HepG2 (cell line): Measurements from ENCODE around the gene RASAL3. TPM values are rescaled to one million over a fixed set of nuclear protein-coding genes. Genes with fewer than 3 reads are reported as not detected.

Source experiments
- ATAC-seq: fragments of 200-7000 bp; cut with Tn5 transposase; 3 replicates; pipeline ENCODE4 v1.9.1; 2020; ENCODE audit warnings: mild to moderate bottlenecking, moderate library complexity
- BruUV-seq: library from RNA; stranded (reverse); fragments of 400-500 nt; replicated peaks from 2 replicates; lab custom pipeline; 2021; lab: Mats Ljungman, UMichigan
- CTCF ChIA-PET: fragments of 300-600 bp; formaldehyde crosslinking; extraction: SDS; loops from one replicate; lab custom pipeline; 2021; ENCODE audit warnings: low total read pairs, inconsistent platforms, low intra/inter-chr PET ratio; lab: Yijun Ruan, JAX
- POLR2A ChIA-PET: fragments of 350-600 bp; sonication (Branson Sonifier 250); formaldehyde crosslinking; loops from one replicate; lab custom pipeline; 2020; ENCODE audit warnings: antibody characterized with exemption, inconsistent platforms; lab: Yijun Ruan, JAX
- DNase-seq: peaks from one replicate; pipeline ENCODE4 v3.0.0-alpha.2; 2015; ENCODE audit warnings: low spot score
- FAIRE-seq: peaks from 3 replicates; lab custom pipeline; 2011; peaks lifted over from hg19 to GRCh38; lab: Jason Lieb, UNC
- H2AFZ ChIP-seq: one replicate; pipeline ENCODE4 v1.6.1; 2011; ENCODE audit warnings: low read length, inconsistent platforms
- H3K27ac ChIP-seq: fragments of 300-600 bp; 3 replicates; pipeline ENCODE4 v1.8.0; 2011; ENCODE audit warnings: mixed run types, mild to moderate bottlenecking, mixed read lengths, low read length, inconsistent platforms; ENCODE audit not compliant: insufficient read depth; ENCODE audit errors: extremely low read length
- H3K27me3 ChIP-seq, 2 experiments: fragments of 200-600 bp in 1 of 2; 2 replicates in 1 of 2; 3 replicates in 1 of 2; pipeline versions ENCODE4 v1.6.0 to v1.8.0; 2011; ENCODE audit warnings: low read length in 2 of 2, mild to moderate bottlenecking in 2 of 2, moderate library complexity in 2 of 2, inconsistent platforms in 1 of 2; ENCODE audit not compliant: insufficient read depth in 2 of 2, control insufficient read depth in 1 of 2
- H3K36me3 ChIP-seq, 2 experiments: fragments of 200-600 bp in 1 of 2; replicated peaks in 1 of 2; 2 replicates in 1 of 2; 3 replicates in 1 of 2; pipeline versions ENCODE4 v1.5.1 to v1.8.0; 2011; ENCODE audit warnings: low read length in 2 of 2, inconsistent platforms in 1 of 2; ENCODE audit not compliant: insufficient read depth in 2 of 2, control insufficient read depth in 1 of 2
- H3K4me1 ChIP-seq: 2 replicates; pipeline ENCODE4 v1.5.1; 2012; ENCODE audit warnings: low read length, inconsistent platforms; ENCODE audit not compliant: insufficient read depth
- H3K4me2 ChIP-seq: 2 replicates; pipeline ENCODE4 v1.6.0; 2011; ENCODE audit warnings: low read depth, low read length, inconsistent platforms
- H3K4me3 ChIP-seq, 3 experiments: fragments of 200-600 bp in 1 of 3; sonication (generic), shearing (Covaris generic) in 1 of 3; replicated peaks in 1 of 3; 2 replicates each; pipeline ENCODE4 v1.5.1; 2011 to 2016; ENCODE audit warnings: low read length in 3 of 3, inconsistent platforms in 2 of 3, low read depth in 2 of 3, mild to moderate bottlenecking in 2 of 3, control low read depth in 1 of 3, mixed read lengths in 1 of 3; ENCODE audit not compliant: insufficient read depth in 1 of 3
- H3K79me2 ChIP-seq: one replicate; pipeline ENCODE4 v1.6.1; 2011; ENCODE audit warnings: low read length, inconsistent platforms; ENCODE audit not compliant: insufficient read depth
- H3K9ac ChIP-seq: 2 replicates; pipeline ENCODE4 v1.6.0; 2011; ENCODE audit warnings: mild to moderate bottlenecking, low read depth, low read length, inconsistent platforms; ENCODE audit not compliant: insufficient read depth
- H3K9me3 ChIP-seq: 2 replicates; pipeline ENCODE4 v1.5.1; 2012; ENCODE audit warnings: mild to moderate bottlenecking, low read length
- H4K20me1 ChIP-seq: 2 replicates; pipeline ENCODE4 v1.6.0; 2011; ENCODE audit warnings: inconsistent platforms, mild to moderate bottlenecking, low read length, moderate library complexity; ENCODE audit not compliant: insufficient read depth
- GPBP1L1 ChIP-seq: sonication (generic); formaldehyde crosslinking; IDR thresholded peaks from 2 replicates; pipeline ENCODE4 v1.5.0; 2020; ENCODE audit warnings: mild to moderate bottlenecking, missing genetic modification reagents
- MAFF ChIP-seq: IDR thresholded peaks from 2 replicates; pipeline ENCODE4 v1.6.1; 2011; ENCODE audit warnings: low read depth, low read length, improper control_type of control experiment
- MAFK ChIP-seq, 2 experiments: IDR thresholded peaks in 1 of 2; conservative IDR thresholded peaks in 1 of 2; 2 replicates each; pipeline ENCODE4 v1.6.1; 2011; ENCODE audit warnings: improper control_type of control experiment in 2 of 2, low read length in 2 of 2
- NFE2L2 ChIP-seq: fragments of 150-350 bp; IDR thresholded peaks from 2 replicates; pipeline ENCODE4 v1.6.1; 2014; ENCODE audit warnings: low read length
- NFKBIZ ChIP-seq: IDR thresholded peaks from 2 replicates; pipeline ENCODE4 v1.6.1; 2018; ENCODE audit warnings: missing genetic modification reagents, missing compliant biosample characterization
- RARA ChIP-seq: IDR thresholded peaks from 2 replicates; pipeline ENCODE4 v1.6.1; 2016; ENCODE audit warnings: missing genetic modification reagents, missing compliant biosample characterization
- RBAK ChIP-seq: sonication (generic); formaldehyde crosslinking; IDR thresholded peaks from 2 replicates; pipeline ENCODE4 v1.5.1; 2020; ENCODE audit warnings: mild to moderate bottlenecking, missing genetic modification reagents
- TRIM24 ChIP-seq: sonication (generic); formaldehyde crosslinking; IDR thresholded peaks from 2 replicates; pipeline ENCODE4 v1.8.0; 2022; ENCODE audit warnings: mild to moderate bottlenecking, missing genetic modification reagents
- ZFP36 ChIP-seq: fragments of 150-350 bp; IDR thresholded peaks from 2 replicates; pipeline ENCODE4 v1.6.1; 2018; ENCODE audit warnings: borderline replicate concordance, low read length, low read depth; ENCODE audit not compliant: partially characterized antibody
- ZNF136 ChIP-seq: sonication (generic); formaldehyde crosslinking; IDR thresholded peaks from 2 replicates; pipeline ENCODE4 v1.8.1; 2022; ENCODE audit warnings: low read depth, mild to moderate bottlenecking, moderate library complexity, missing genetic modification reagents
- ZNF431 ChIP-seq: sonication (generic); formaldehyde crosslinking; IDR thresholded peaks from 2 replicates; pipeline ENCODE4 v1.9.0; 2022; ENCODE audit warnings: missing genetic modification reagents, low read depth, mild to moderate bottlenecking, borderline replicate concordance
- WGBS: methylation state at CpG from one replicate; pipeline ENCODE4 v1.1.6; 2017; ENCODE audit warnings: low lambda C conversion rate; 5-methylcytosine and 5-hydroxymethylcytosine counted together
- in situ Hi-C: cut with HindIII; loops from 2 replicates; pipeline ENCODE4 v1.10.0; 2017; ENCODE audit warnings: low pct_unique_long_range_greater_than_20kb; ENCODE audit not compliant: extremely low pct_ligation_motif_present
- intact Hi-C: fragments of 100-400 bp; cut with micrococcal nuclease; formaldehyde crosslinking; loops from one replicate; pipeline ENCODE4 v1.10.0; 2022; ENCODE audit not compliant: unreplicated experiment
- polyA plus RNA-seq, 8 experiments: library from polyadenylated mRNA; depleted of rRNA in 3 of 8; stranded (reverse) in 7 of 8; unstranded in 1 of 8; fragments of >200 nt; fragmentation: Illumina TruSeq in 4 of 8; extraction: Trizol in 4 of 8; gene quantifications; 2 replicates each; pipeline versions ENCODE4 v1.2.1 to v1.2.3, GENCODE V29; 2011 to 2016; ENCODE audit warnings: low read depth in 4 of 8, missing spikeins in 1 of 8, mixed read lengths in 1 of 8; ENCODE audit not compliant: insufficient read depth in 1 of 8
- total RNA-seq, 5 experiments: library from RNA; depleted of rRNA; stranded (reverse); fragments of >200 nt; fragmentation: Illumina TruSeq; extraction: Trizol; gene quantifications; 2 replicates each; pipeline ENCODE4 v1.2.3, GENCODE V29; 2016; ENCODE audit warnings: low read depth in 1 of 5
- TF ChIP-seq, protein P1 (sequence below): sonication (generic); formaldehyde crosslinking; IDR thresholded peaks from 2 replicates; pipeline ENCODE4 v1.4.0; 2020; ENCODE audit warnings: mild to moderate bottlenecking, missing genetic modification reagents

Gene RASAL3
- total and polyA plus RNA-seq, 2 of the 13 experiments (the other 11 are each of a cell fraction or from before 2014, with no cell fraction given), result not detected

DNA sequence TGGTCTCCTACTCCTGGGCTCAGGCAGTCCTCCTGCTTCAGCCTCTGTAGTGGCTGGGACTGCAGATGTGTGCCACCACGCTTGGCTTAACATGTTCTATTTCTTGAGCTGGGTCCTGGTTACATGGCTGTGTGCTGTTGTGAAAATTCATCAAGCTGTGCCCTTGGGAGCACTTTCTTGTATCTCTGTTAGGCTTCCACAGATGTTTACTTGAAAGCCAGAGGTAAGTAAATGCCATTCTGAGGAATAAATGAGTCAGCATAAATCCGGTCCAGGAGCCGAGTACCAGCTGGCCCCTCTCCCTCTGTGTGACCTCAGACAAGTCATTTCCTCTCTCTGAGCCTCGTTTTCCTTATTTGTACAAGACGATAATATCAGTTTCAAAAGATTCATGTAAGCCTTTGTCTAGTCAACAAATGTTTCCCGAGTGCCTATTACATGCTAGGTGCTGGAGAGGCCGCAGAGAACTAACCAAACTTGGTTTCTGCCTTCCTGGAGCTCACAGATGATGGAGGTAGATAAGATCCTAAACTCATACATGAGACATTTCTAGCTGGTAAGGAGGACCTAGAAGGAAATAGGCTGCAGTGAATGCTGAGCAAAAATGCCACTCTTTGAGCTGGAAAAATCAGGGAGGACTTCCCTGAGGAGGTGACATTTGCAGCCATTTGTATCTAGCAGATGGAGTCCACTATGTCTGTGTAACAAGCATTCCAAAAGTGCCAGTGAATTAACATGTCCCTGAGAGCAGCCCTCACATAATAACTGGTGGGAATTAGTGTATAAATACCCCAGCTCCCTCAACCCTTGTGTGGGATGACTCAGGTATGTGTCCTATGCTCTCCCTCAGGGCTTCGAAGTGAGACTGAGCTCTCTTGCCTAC is 2.7 kb upstream of the RASAL3 start:
- H3K9ac ChIP-seq, result no peak overlapping the region
- no peaks in the 10 kb centered on the region for H3K27me3 ChIP-seq
- WGBS, result 36% methylated on average over 8 of the region's 8 CpGs
- DNase-seq, result no peak
- no peaks in the 10 kb centered on the region for H4K20me1 ChIP-seq
- BruUV-seq, result no TSS peak
- ChIA-PET POLR2A (no interaction called here), CTCF (no interaction called here)
- no peaks in the 10 kb centered on the region for H3K9me3 ChIP-seq
- no peak overlapping the region for H3K4me3 ChIP-seq
- in situ Hi-C loops (no loop called here), intact Hi-C loops (no loop called here)
- H2AFZ ChIP-seq, result no peak overlapping the region
- no peak for ATAC-seq
- H3K36me3 ChIP-seq, result no peaks in the 10 kb centered on the region
- H3K4me2 ChIP-seq, result no peak overlapping the region
- H3K79me2 ChIP-seq, result no peaks in the 10 kb centered on the region
- FAIRE-seq, result no peak
- TF ChIP-seq GPBP1L1 (CRISPR knock-in tag), result no peak
- TF ChIP-seq, protein P1, sequence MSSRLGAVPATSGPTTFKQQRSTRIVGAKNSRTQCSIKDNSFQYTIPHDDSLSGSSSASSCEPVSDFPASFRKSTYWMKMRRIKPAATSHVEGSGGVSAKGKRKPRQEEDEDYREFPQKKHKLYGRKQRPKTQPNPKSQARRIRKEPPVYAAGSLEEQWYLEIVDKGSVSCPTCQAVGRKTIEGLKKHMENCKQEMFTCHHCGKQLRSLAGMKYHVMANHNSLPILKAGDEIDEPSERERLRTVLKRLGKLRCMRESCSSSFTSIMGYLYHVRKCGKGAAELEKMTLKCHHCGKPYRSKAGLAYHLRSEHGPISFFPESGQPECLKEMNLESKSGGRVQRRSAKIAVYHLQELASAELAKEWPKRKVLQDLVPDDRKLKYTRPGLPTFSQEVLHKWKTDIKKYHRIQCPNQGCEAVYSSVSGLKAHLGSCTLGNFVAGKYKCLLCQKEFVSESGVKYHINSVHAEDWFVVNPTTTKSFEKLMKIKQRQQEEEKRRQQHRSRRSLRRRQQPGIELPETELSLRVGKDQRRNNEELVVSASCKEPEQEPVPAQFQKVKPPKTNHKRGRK (CRISPR knock-in tag), result no peak
- no peak for TF ChIP-seq TRIM24 (CRISPR knock-in tag)
- TF ChIP-seq MAFK (conservative IDR thresholded peaks at IDR 0.05 in 1 of 2, IDR thresholded peaks at IDR 0.05 in 1 of 2; ENCODE audit: low read length in 2 of 2), result peak; percentile 83 to 90
- no peak for TF ChIP-seq NFKBIZ (CRISPR knock-in tag)
- TF ChIP-seq ZFP36, result peak; percentile 89
- TF ChIP-seq ZNF431, result no peak
- TF ChIP-seq NFE2L2, result peak; percentile 65
- TF ChIP-seq RBAK (CRISPR knock-in tag), result peak; percentile 74; the same call in 1 of the 2 replicates
- no peak for TF ChIP-seq ZNF136 (CRISPR knock-in tag)
- TF ChIP-seq RARA (CRISPR knock-in tag), result no peak
- TF ChIP-seq MAFF, result peak; percentile 81
- no peak overlapping the region for H3K27ac ChIP-seq
- H3K4me1 ChIP-seq, result peaks cover 33% of the 10 kb centered on the region
